ENCODE data around the gene EDN2.

EDN2 gene

GRCh38 chr1:41504114-41505035 is 19.9 kb upstream of the EDN2 start:
- Histone ChIP-seq H4K20me1 (ENCODE audit: control insufficient read depth, insufficient read depth, low read depth, low read length) (no peaks in the 10 kb centered on the region), H3K9me3 (ENCODE audit: control insufficient read depth, insufficient read depth, low read length) (no peaks in the 10 kb centered on the region), H3K27ac (ENCODE audit: low read depth, low read length) (no peak overlapping the region), H3K27me3 (ENCODE audit: control insufficient read depth, low read length) (peaks cover 3% of the 10 kb centered on the region; the same call in 1 of the 2 replicates), H3K79me2 (ENCODE audit: control insufficient read depth, low read length) (no peaks in the 10 kb centered on the region), H3K36me3 (ENCODE audit: control insufficient read depth, low read length) (no peaks in the 10 kb centered on the region), H3K4me1 (ENCODE audit: control insufficient read depth, low read length) (no peaks in the 10 kb centered on the region), H3K4me2 (ENCODE audit: low read length) (no peak overlapping the region), H3K4me3 (ENCODE audit: low read length) (no peak overlapping the region), H3F3A (ENCODE audit: control insufficient read depth, insufficient read depth) (no peaks in the 10 kb centered on the region), H3K9me2 (replicated peaks; ENCODE audit: control insufficient read depth, low read length) (no peaks in the 10 kb centered on the region)
- no peak for TF ChIP-seq EZH2phosphoT487 (IDR thresholded peaks at IDR 0.05; ENCODE audit: borderline replicate concordance, low read length)
- TF ChIP-seq, protein P1, sequence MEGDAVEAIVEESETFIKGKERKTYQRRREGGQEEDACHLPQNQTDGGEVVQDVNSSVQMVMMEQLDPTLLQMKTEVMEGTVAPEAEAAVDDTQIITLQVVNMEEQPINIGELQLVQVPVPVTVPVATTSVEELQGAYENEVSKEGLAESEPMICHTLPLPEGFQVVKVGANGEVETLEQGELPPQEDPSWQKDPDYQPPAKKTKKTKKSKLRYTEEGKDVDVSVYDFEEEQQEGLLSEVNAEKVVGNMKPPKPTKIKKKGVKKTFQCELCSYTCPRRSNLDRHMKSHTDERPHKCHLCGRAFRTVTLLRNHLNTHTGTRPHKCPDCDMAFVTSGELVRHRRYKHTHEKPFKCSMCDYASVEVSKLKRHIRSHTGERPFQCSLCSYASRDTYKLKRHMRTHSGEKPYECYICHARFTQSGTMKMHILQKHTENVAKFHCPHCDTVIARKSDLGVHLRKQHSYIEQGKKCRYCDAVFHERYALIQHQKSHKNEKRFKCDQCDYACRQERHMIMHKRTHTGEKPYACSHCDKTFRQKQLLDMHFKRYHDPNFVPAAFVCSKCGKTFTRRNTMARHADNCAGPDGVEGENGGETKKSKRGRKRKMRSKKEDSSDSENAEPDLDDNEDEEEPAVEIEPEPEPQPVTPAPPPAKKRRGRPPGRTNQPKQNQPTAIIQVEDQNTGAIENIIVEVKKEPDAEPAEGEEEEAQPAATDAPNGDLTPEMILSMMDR (IDR thresholded peaks at IDR 0.05; ENCODE audit: low read depth, low read length, poor library complexity, severe bottlenecking) = no peak

DNA sequence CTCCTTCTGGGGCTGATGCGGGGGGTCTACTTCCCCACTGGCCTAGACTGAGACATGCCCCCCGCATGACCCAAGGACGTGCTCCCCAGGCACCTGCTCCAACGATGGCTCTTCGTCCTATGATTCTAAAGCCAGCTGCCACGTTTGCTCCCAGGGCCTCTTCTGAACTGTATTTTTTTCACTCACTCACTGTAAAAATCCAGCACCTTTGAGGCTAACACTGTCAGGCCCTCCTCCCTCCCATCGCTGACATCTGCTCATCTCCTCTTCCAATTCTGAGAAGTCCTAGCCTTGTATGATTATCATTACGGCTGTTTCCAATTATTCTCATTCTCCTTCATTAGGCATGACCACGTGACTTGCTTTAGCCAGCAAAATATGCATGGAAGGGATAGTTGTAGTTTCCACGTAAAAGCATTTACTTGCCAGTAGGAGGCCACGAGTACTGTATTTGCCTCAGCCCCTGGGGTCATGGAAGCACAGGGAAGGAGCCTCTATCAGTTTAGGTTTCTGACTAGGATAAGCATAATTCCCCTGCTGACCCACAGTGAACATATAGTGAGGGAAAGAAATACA is 19.1 kb upstream of the EDN2 start:
- Histone ChIP-seq H3K36me3 (ENCODE audit: control insufficient read depth, low read length) (no peaks in the 10 kb centered on the region), H3K4me2 (ENCODE audit: low read length) (no peak overlapping the region), H3K27ac (ENCODE audit: low read depth, low read length) (no peak overlapping the region), H3K4me3 (ENCODE audit: low read length) (no peak overlapping the region), H3K9me2 (replicated peaks; ENCODE audit: control insufficient read depth, low read length) (no peaks in the 10 kb centered on the region), H3K27me3 (ENCODE audit: control insufficient read depth, low read length) (peaks cover 2% of the 10 kb centered on the region; the same call in 1 of the 2 replicates), H3F3A (ENCODE audit: control insufficient read depth, insufficient read depth) (no peaks in the 10 kb centered on the region), H3K9me3 (ENCODE audit: control insufficient read depth, insufficient read depth, low read length) (no peaks in the 10 kb centered on the region), H4K20me1 (ENCODE audit: control insufficient read depth, insufficient read depth, low read depth, low read length) (no peaks in the 10 kb centered on the region), H3K79me2 (ENCODE audit: control insufficient read depth, low read length) (no peaks in the 10 kb centered on the region), H3K4me1 (ENCODE audit: control insufficient read depth, low read length) (no peaks in the 10 kb centered on the region)
- TF ChIP-seq, protein P1 (IDR thresholded peaks at IDR 0.05; ENCODE audit: low read depth, low read length, poor library complexity, severe bottlenecking) = no peak
- no peak for TF ChIP-seq EZH2phosphoT487 (IDR thresholded peaks at IDR 0.05; ENCODE audit: borderline replicate concordance, low read length)

- H3K27ac ChIP-seq (ENCODE audit: low read depth, low read length) = no peak overlapping the region
- no peaks in the 10 kb centered on the region for H3F3A ChIP-seq (ENCODE audit: control insufficient read depth, insufficient read depth)
- H3K27me3 ChIP-seq (ENCODE audit: control insufficient read depth, low read length) = no peaks in the 10 kb centered on the region
- TF ChIP-seq EZH2phosphoT487 (IDR thresholded peaks at IDR 0.05; ENCODE audit: borderline replicate concordance, low read length) = no peak
- TF ChIP-seq, protein P1 (IDR thresholded peaks at IDR 0.05; ENCODE audit: low read depth, low read length, poor library complexity, severe bottlenecking) = no peak
- H3K9me2 ChIP-seq (replicated peaks; ENCODE audit: control insufficient read depth, low read length) = no peaks in the 10 kb centered on the region
- H3K4me3 ChIP-seq (ENCODE audit: low read length) = no peak overlapping the region
- H4K20me1 ChIP-seq (ENCODE audit: control insufficient read depth, insufficient read depth, low read depth, low read length) = no peaks in the 10 kb centered on the region
- no peaks in the 10 kb centered on the region for H3K9me3 ChIP-seq (ENCODE audit: control insufficient read depth, insufficient read depth, low read length)
- H3K36me3 ChIP-seq (ENCODE audit: control insufficient read depth, low read length) = no peaks in the 10 kb centered on the region
- H3K4me2 ChIP-seq (ENCODE audit: low read length) = no peak overlapping the region
- no peaks in the 10 kb centered on the region for H3K79me2 ChIP-seq (ENCODE audit: control insufficient read depth, low read length)
- H3K4me1 ChIP-seq (ENCODE audit: control insufficient read depth, low read length) = no peaks in the 10 kb centered on the region
These were observed 18.4 kb upstream of the EDN2 start for GRCh38 chr1:41502912-41503311.

Measured in DOHH2 (cell line).